ENCODE measurements around the gene KAZN.

The KAZN gene

GRCh38 chr1:14742181-14742980, 143.9 kb downstream of the KAZN start:
- no peak for DNase-seq (ENCODE audit: low read depth in 2 of 2)

GRCh38 chr1:14743368-14743767, 144.9 kb downstream of the KAZN start:
- DNase-seq (ENCODE audit: low read depth in 2 of 2) = no peak

- DNase-seq (ENCODE audit: low read depth in 2 of 2) = no peak
These were observed 146.7 kb downstream of the KAZN start for GRCh38 chr1:14745001-14745720.

GRCh38 chr1:14745789-14746188, 147.3 kb downstream of the KAZN start:
- DNase-seq (ENCODE audit: low read depth in 2 of 2) = no peak

GRCh38 chr1:14746393-14746792, 147.9 kb downstream of the KAZN start:
- DNase-seq (ENCODE audit: low read depth in 2 of 2) = no peak

- DNase-seq (ENCODE audit: low read depth in 2 of 2) = no peak
These were observed 149.7 kb downstream of the KAZN start for GRCh38 chr1:14748151-14748550.

GRCh38 chr1:14748977-14749376, 150.5 kb downstream of the KAZN start:
- no peak for DNase-seq (ENCODE audit: low read depth in 2 of 2)

- DNase-seq (ENCODE audit: low read depth in 2 of 2) = no peak
These were observed 152.0 kb downstream of the KAZN start for GRCh38 chr1:14750490-14750889.

- no peak for DNase-seq (ENCODE audit: low read depth in 2 of 2)
These were observed 157.2 kb downstream of the KAZN start for GRCh38 chr1:14755518-14756252.

GRCh38 chr1:14756589-14757285, 158.3 kb downstream of the KAZN start:
- no peak for DNase-seq (ENCODE audit: low read depth in 2 of 2)

- DNase-seq (ENCODE audit: low read depth in 2 of 2) = no peak
These were observed 158.8 kb downstream of the KAZN start for GRCh38 chr1:14757286-14757625.

GRCh38 chr1:14759042-14759818, 160.7 kb downstream of the KAZN start:
- no peak for DNase-seq (ENCODE audit: low read depth in 2 of 2)

GRCh38 chr1:14759843-14760242, 161.4 kb downstream of the KAZN start:
- no peak for DNase-seq (ENCODE audit: low read depth in 2 of 2)

- DNase-seq (ENCODE audit: low read depth in 2 of 2) = no peak
These were observed 162.3 kb downstream of the KAZN start for GRCh38 chr1:14760780-14761179.

GRCh38 chr1:14761291-14762153, 163.0 kb downstream of the KAZN start:
- no peak for DNase-seq (ENCODE audit: low read depth in 2 of 2)

- no peak for DNase-seq (ENCODE audit: low read depth in 2 of 2)
These were observed 165.5 kb downstream of the KAZN start for GRCh38 chr1:14763977-14764376.

- no peak for DNase-seq (ENCODE audit: low read depth in 2 of 2)
These were observed 167.3 kb downstream of the KAZN start for GRCh38 chr1:14765773-14766172.

- DNase-seq (ENCODE audit: low read depth in 2 of 2) = no peak
These were observed 168.6 kb downstream of the KAZN start for GRCh38 chr1:14767075-14767474.

- no peak for DNase-seq (ENCODE audit: low read depth in 2 of 2)
These were observed 170.3 kb downstream of the KAZN start for GRCh38 chr1:14768582-14769304.
